IMR-90 (cell line): ENCODE data around the gene COL4A2. TPM values are rescaled to one million over a fixed set of nuclear protein-coding genes. Genes with fewer than 3 reads are reported as not detected.

Experiments used
- ATAC-seq: fragments of 200-7000 bp; cut with Tn5 transposase; 2 replicates; pipeline ENCODE4 v1.9.1; 2020; ENCODE audit warnings: low read depth, mild to moderate bottlenecking, moderate library complexity
- BruUV-seq: library from RNA; stranded (reverse); fragments of 400-500 nt; replicated peaks from 2 replicates; lab custom pipeline; 2021; lab: Mats Ljungman, UMichigan
- CTCF ChIA-PET: fragments of 300-600 bp; formaldehyde crosslinking; extraction: SDS; loops from one replicate; lab custom pipeline; 2021; ENCODE audit warnings: antibody characterized with exemption; lab: Yijun Ruan, JAX
- POLR2A ChIA-PET: fragments of 300-600 bp; sonication (Branson Sonifier 250); formaldehyde crosslinking; loops from one replicate; lab custom pipeline; 2022; ENCODE audit warnings: antibody characterized with exemption; ENCODE audit not compliant: unreplicated experiment; lab: Charles Lee
- DNase-seq: peaks from one replicate; pipeline ENCODE4 v3.0.0; 2013
- H2AFZ ChIP-seq: replicated peaks from 2 replicates; pipeline ENCODE3; 2013; ENCODE audit warnings: low read length, mild to moderate bottlenecking; ENCODE audit not compliant: poor library complexity
- H2AK5ac ChIP-seq: 2 replicates; pipeline ENCODE4 v1.6.1; 2013; ENCODE audit warnings: low read depth, low read length, inconsistent platforms
- H2AK9ac ChIP-seq: replicated peaks from 2 replicates; pipeline ENCODE3; 2013; ENCODE audit warnings: mild to moderate bottlenecking, low read depth, low read length, moderate library complexity; ENCODE audit not compliant: poor library complexity
- H2BK120ac ChIP-seq: 2 replicates; pipeline ENCODE4 v1.6.1; 2013; ENCODE audit warnings: low read depth, low read length, inconsistent platforms
- H2BK15ac ChIP-seq: 3 replicates; pipeline ENCODE4 v1.6.1; 2013; ENCODE audit warnings: low read depth, low read length, inconsistent platforms
- H2BK20ac ChIP-seq: 2 replicates; pipeline ENCODE4 v1.6.1; 2013; ENCODE audit warnings: low read depth, mild to moderate bottlenecking, inconsistent platforms, low read length, moderate library complexity
- H2BK5ac ChIP-seq: 2 replicates; pipeline ENCODE4 v1.6.1; 2013; ENCODE audit warnings: mild to moderate bottlenecking, low read depth, low read length, inconsistent platforms; ENCODE audit not compliant: poor library complexity, severe bottlenecking
- H3K14ac ChIP-seq: replicated peaks from 2 replicates; pipeline ENCODE4 v1.6.1; 2013; ENCODE audit warnings: low read depth, low read length, inconsistent platforms
- H3K18ac ChIP-seq: 2 replicates; pipeline ENCODE4 v1.6.1; 2013; ENCODE audit warnings: low read depth, low read length, control low read depth
- H3K23ac ChIP-seq: 2 replicates; pipeline ENCODE4 v1.6.1; 2013; ENCODE audit warnings: low read depth, low read length, inconsistent platforms
- H3K27ac ChIP-seq: 2 replicates; pipeline ENCODE4 v1.5.1; 2013; ENCODE audit warnings: mild to moderate bottlenecking, control low read depth, low read length; ENCODE audit not compliant: insufficient read depth
- H3K27me3 ChIP-seq: 2 replicates; pipeline ENCODE4 v1.6.1; 2013; ENCODE audit warnings: low read length; ENCODE audit not compliant: control insufficient read depth, insufficient read depth
- H3K36me3 ChIP-seq: 2 replicates; pipeline ENCODE4 v1.6.1; 2013; ENCODE audit warnings: low read length, mixed read lengths; ENCODE audit not compliant: control insufficient read depth, insufficient read depth
- H3K4ac ChIP-seq: 2 replicates; pipeline ENCODE4 v1.6.1; 2013; ENCODE audit warnings: low read depth, low read length, inconsistent platforms
- H3K4me1 ChIP-seq: 2 replicates; pipeline ENCODE4 v1.6.1; 2013; ENCODE audit warnings: low read length, mixed read lengths; ENCODE audit not compliant: control insufficient read depth, insufficient read depth
- H3K4me2 ChIP-seq: 2 replicates; pipeline ENCODE4 v1.6.1; 2013; ENCODE audit warnings: low read depth, mild to moderate bottlenecking, control low read depth, low read length, moderate library complexity
- H3K4me3 ChIP-seq: 2 replicates; pipeline ENCODE4 v1.5.1; 2013; ENCODE audit warnings: low read depth, mild to moderate bottlenecking, control low read depth, low read length, moderate library complexity; ENCODE audit not compliant: insufficient read depth
- H3K56ac ChIP-seq: 2 replicates; pipeline ENCODE4 v1.6.1; 2013; ENCODE audit warnings: low read length, inconsistent platforms; ENCODE audit not compliant: insufficient read depth; ENCODE audit errors: extremely low read depth
- H3K79me1 ChIP-seq, 2 experiments: 2 replicates each; pipeline ENCODE4 v1.6.1; 2013; ENCODE audit warnings: low read length in 2 of 2, inconsistent platforms in 1 of 2, low read depth in 1 of 2
- H3K9ac ChIP-seq: 2 replicates; pipeline ENCODE4 v1.6.1; 2013; ENCODE audit warnings: low read depth, low read length, control low read depth
- H3K9me1 ChIP-seq: 2 replicates; pipeline ENCODE4 v1.6.1; 2013; ENCODE audit warnings: low read length, inconsistent platforms; ENCODE audit not compliant: insufficient read depth
- H3K9me3 ChIP-seq: 2 replicates; pipeline ENCODE4 v1.6.1; 2013; ENCODE audit warnings: low read length; ENCODE audit not compliant: control insufficient read depth, insufficient read depth
- H4K20me1 ChIP-seq: 2 replicates; pipeline ENCODE4 v1.6.1; 2013; ENCODE audit warnings: low read length, inconsistent platforms; ENCODE audit not compliant: insufficient read depth
- H4K5ac ChIP-seq: 2 replicates; pipeline ENCODE4 v1.6.1; 2013; ENCODE audit warnings: mild to moderate bottlenecking, low read depth, low read length, control low read depth
- H4K8ac ChIP-seq, 2 experiments: 2 replicates each; pipeline ENCODE4 v1.6.1; 2013; ENCODE audit warnings: low read depth in 2 of 2, low read length in 2 of 2, control low read depth in 1 of 2, inconsistent platforms in 1 of 2
- H4K91ac ChIP-seq: 2 replicates; pipeline ENCODE4 v1.6.1; 2013; ENCODE audit warnings: low read depth, low read length, inconsistent platforms; ENCODE audit not compliant: insufficient read depth
- CTCF ChIP-seq: conservative IDR thresholded peaks from 2 replicates; pipeline ENCODE4 v1.5.1; 2012; ENCODE audit warnings: mild to moderate bottlenecking, low read depth, low read length, improper control_type of control experiment
- POLR2A ChIP-seq: IDR thresholded peaks from 2 replicates; pipeline ENCODE4 v1.6.1; 2012; ENCODE audit warnings: mild to moderate bottlenecking, low read depth, low read length
- RAD21 ChIP-seq: IDR thresholded peaks from 2 replicates; pipeline ENCODE4 v1.6.1; 2012; ENCODE audit warnings: low read length, improper control_type of control experiment
- RCOR1 ChIP-seq: IDR thresholded peaks from 2 replicates; pipeline ENCODE4 v1.6.1; 2012; ENCODE audit warnings: mild to moderate bottlenecking, low read length, improper control_type of control experiment; ENCODE audit not compliant: insufficient replicate concordance
- WGBS, 2 experiments: methylation state at CpG; one replicate each; pipeline versions ENCODE4 v1.1.5 to v1.1.7; 2013; ENCODE audit warnings: missing lambda C conversion rate in 2 of 2; ENCODE audit not compliant: insufficient read length in 1 of 2; ENCODE audit errors: extremely low coverage in 2 of 2; 5-methylcytosine and 5-hydroxymethylcytosine counted together
- dilution Hi-C: fragments of 300-500 bp; cut with HindIII; formaldehyde crosslinking; loops from one replicate; pipeline ENCODE4 v1.14.3; 2018; ENCODE audit warnings: low sequenced_read_pairs; ENCODE audit not compliant: unreplicated experiment
- in situ Hi-C: fragments of 300-500 bp; cut with MboI; formaldehyde crosslinking; loops from 3 replicates; pipeline ENCODE4 v1.14.3; 2019; ENCODE audit warnings: low sequenced_read_pairs, inconsistent platforms, mixed read lengths
- intact Hi-C: fragments of 100-400 bp; cut with micrococcal nuclease; formaldehyde crosslinking; loops from 2 replicates; pipeline ENCODE4 v1.10.0; 2022
- polyA plus RNA-seq, 3 experiments: library from polyadenylated mRNA; depleted of rRNA; stranded (reverse); fragments of >200 nt; gene quantifications; 2 replicates each; pipeline ENCODE4 v1.2.3, GENCODE V29; 2012; ENCODE audit warnings: low replicate concordance in 1 of 3
- total RNA-seq: library from RNA; depleted of rRNA; stranded (reverse); fragments of >200 nt; gene quantifications from 2 replicates; pipeline ENCODE4 v1.2.3, GENCODE V29; 2012

COL4A2 gene
- total and polyA plus RNA-seq, 2 of the 4 experiments (the other 2 are of a cell fraction) = 90.7 to 457 TPM

GRCh38 chr13:110552767-110553166 lies 245.7 kb downstream of the COL4A2 start:
- no peak for TF ChIP-seq CTCF
- TF ChIP-seq RCOR1 = no peak
- no peak for TF ChIP-seq RAD21
- TF ChIP-seq POLR2A = no peak
- in situ Hi-C loops = no loop called here

More at GRCh38 chr13:110552767-110553166, 245.7 kb downstream of the COL4A2 start:
- Histone ChIP-seq H3K4me1 (peaks cover 3% of the 10 kb centered on the region; the same call in 1 of the 2 replicates), H3K23ac (no peak overlapping the region), H2AFZ (no peak overlapping the region), H2BK120ac (no peak overlapping the region), H3K79me1 (peaks cover 0 to 4% of the 10 kb centered on the region in 2 experiments; a peak in 2 of 4 replicates), H3K4me2 (no peak overlapping the region), H2BK20ac (no peak overlapping the region), H3K9ac (no peak overlapping the region), H4K20me1 (peaks cover 5% of the 10 kb centered on the region; the same call in 1 of the 2 replicates), H4K91ac (no peak overlapping the region), H3K14ac (no peak overlapping the region), H4K5ac (no peak overlapping the region), H3K4me3 (no peak overlapping the region), H3K18ac (no peak overlapping the region), H3K27ac (no peak overlapping the region), H3K4ac (no peak overlapping the region), H3K36me3 (0 out of 2 replicates have a peak, but pooled peaks cover 2% of the 10 kb centered on the region), H3K56ac (no peak overlapping the region), H2BK5ac (no peak overlapping the region), H2AK5ac (no peak overlapping the region), H2BK15ac (no peak overlapping the region; the same call in 2 of the 3 replicates), H3K9me3 (peaks cover 2% of the 10 kb centered on the region; the same call in 1 of the 2 replicates), H3K27me3 (no peaks in the 10 kb centered on the region), H4K8ac (no peak overlapping the region), H2AK9ac (no peak overlapping the region), H3K9me1 (no peaks in the 10 kb centered on the region)
- dilution Hi-C loops (no loop called here), intact Hi-C loops (no loop called here)
- no peak for ATAC-seq
- ChIA-PET POLR2A (no interaction called here), CTCF (no interaction called here)
- BruUV-seq = no TSS peak
- DNase-seq = no peak
- WGBS, 2 experiments = 83% methylated on average over 1 of the region's 9 CpGs; no CpG with 5 or more reads in 1 of the 2 experiments
